ENCODE measurements around the gene NBEAL2.

Gene NBEAL2

GRCh38 chr3:46960081-46960701 is 19.3 kb upstream of the NBEAL2 start:
- no peak for TF ChIP-seq CTCF (IDR thresholded peaks at IDR 0.05)

DNA sequence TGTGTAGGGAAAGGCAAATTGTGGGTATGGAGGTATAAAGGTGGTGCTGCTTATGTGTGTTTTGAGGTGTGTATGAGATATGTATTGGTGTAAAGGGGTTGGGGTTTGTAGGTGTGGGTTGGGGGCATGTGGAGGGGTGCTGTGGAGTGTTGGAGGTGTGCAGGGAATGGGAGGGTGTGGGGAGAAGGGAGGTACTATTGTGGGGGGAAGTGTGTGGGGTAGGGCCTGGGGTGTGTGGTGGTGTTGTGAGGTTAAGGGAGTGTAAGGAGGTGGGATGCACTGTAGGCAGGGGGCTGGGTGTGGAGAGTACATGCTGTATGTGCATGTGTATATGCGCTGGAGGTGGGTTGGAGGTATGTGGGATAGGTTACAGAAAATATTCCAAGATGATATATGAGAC is 18.6 kb upstream of the NBEAL2 start:
- no peak for TF ChIP-seq CTCF (IDR thresholded peaks at IDR 0.05)

DNA sequence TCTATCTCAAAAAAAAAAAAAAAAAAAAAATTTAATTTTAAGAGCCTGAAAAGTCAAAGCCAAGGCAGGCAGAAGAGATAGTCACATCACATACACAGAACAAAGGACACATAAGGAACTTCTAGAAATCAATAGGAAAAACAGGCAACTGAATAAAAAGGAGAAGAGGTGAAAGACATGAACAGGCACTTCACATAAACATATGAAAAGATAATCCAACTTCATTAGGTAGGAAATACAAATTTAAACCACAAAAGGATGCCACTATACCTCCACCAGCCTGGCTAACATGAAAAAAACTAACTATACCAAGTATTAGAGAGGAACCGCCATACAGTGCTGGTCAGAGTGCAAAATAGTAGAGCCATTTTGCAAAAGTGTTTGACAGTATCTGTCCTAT is 17.0 kb upstream of the NBEAL2 start:
- no peak for TF ChIP-seq CTCF (IDR thresholded peaks at IDR 0.05)

DNA sequence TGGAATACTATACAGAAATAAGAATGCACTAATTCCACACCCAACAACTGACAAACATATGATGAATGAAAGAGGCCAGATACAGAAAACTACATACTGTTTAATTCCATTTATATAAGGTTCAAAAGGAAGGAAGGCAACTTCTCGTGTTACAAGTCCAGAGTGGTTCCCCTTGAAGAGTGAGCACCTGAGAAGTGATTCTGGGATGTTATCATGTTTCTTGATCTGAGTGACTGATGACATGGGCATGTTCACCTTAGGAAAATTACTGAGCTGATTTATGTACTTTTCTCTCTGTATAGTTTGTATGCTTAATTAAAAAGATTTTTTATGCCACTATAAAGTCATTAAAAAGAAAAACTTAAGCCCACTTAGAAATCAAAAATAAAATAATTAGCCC is 16.5 kb upstream of the NBEAL2 start:
- TF ChIP-seq CTCF (IDR thresholded peaks at IDR 0.05), result no peak

DNA sequence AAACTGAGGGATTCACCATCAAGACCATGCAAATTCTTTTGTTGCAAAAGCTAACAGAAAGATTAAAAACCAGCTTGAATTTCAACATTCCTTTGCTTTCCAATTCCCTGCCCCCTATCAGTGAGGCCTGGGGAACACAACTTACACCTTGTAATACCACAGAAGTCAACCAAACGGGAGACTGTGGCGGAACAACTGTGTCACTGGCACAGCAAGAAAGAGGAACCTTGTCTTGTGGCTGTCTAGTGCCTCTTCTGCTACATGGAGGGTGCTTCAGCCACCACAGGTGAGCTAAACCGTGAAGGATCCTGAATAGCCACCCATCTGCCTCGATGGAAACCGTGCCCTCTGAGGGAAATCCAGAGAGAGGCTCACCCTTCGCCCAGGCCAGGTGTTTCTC is 14.3 kb upstream of the NBEAL2 start:
- TF ChIP-seq CTCF (IDR thresholded peaks at IDR 0.05), result no peak

DNA sequence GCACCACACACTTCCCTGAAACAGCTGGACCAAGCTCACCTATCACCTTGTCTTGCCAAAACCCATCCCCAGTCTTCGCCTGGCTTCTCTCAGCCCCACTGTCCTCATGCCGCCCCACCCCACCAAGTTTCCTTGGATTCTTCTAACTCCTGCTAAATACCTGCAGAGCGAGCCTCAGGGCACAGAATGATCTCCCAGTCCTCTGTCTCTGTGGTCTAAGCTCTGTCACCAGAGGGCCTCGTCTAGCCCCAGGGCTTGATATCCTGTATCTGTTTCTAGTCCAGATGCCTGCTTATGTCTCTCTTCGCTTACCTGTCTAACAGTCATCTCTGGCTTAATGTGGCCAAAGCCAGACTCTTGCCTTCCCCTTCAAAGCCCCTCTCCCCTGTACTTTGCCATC is 12.7 kb upstream of the NBEAL2 start:
- TF ChIP-seq CTCF (IDR thresholded peaks at IDR 0.05), result no peak

DNA sequence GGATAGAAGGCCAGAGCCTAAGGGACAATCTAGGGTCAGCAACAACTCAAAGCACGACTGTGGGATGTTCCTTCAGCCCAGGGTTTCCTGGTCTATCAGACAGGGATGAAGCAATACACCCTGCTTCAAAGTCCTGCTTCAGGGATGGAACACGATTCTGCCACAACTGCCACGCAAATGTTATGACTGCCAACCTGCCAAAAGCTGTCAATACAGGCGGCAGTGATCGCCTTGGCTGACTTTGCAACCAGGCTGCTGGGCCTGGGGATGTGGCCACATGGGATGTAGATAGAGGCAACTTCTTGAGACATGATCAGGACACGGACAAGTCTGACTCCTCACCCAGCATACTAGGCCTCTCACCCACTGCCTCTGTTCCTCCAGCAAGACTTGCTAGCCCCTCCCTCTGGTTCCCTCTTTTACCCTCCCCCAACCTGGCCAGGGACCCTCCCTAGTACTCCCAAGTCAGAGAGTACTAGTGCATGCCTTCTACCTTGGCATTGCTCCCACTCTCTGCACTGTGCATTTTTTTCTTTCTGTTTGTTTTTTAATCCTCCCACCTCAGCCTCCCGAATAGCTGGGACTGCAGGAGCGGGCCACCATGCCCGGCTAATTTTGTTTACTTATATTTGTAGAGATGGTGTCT is 10.6 kb upstream of the NBEAL2 start:
- no peak for TF ChIP-seq CTCF (IDR thresholded peaks at IDR 0.05)

Data from LNCAP (cell line).